ENCODE results near the gene TMEM9B. TPM values are rescaled to one million over a fixed set of nuclear protein-coding genes. Genes with fewer than 3 reads are reported as not detected.

TMEM9B gene
- total RNA-seq, 1 experiment from 2014 or later: 30.0 TPM

DNA sequence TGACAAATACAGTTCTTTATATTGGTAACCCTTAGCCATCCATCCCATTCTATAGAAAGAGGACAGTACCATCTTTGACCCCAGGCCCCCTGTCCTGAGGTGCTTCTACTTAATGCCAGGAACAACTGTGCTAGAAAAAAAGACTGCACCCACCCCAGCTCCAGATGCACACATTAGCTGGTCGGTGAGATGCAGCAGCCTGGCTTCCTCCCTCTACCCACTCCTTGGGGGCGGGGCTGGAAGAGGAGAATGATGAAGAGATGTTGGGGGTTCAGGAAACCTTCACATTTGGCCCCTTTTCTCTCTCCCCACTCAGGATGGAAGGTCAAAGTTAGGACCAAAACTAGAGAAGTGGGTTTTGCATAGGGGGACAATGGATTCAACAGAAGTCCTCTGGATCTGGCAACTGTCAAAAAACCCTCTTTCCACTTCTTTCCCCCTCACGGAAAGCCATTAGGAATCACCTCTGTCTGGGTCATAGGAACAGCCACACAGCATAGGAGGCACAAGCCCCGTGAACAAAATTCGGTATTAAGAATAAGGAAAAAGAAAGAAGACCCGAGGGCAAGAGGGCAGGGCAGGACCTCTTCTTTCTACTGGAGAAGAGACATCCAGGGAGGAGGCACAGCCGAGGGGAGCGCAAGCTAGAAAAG is 38.8 kb upstream of the TMEM9B start:
- Mint-ChIP-seq H3K27ac (ENCODE audit: low read depth, unreplicated experiment) (no peak overlapping the region), H3K4me3 (ENCODE audit: unreplicated experiment) (peak overlapping the region; percentile 64), H3K27me3 (ENCODE audit: insufficient read depth, unreplicated experiment) (peaks cover 14% of the 10 kb centered on the region), H3K9me3 (ENCODE audit: unreplicated experiment) (no peaks in the 10 kb centered on the region), H3K36me3 (ENCODE audit: insufficient read depth, unreplicated experiment) (no peaks in the 10 kb centered on the region), H3K4me1 (ENCODE audit: insufficient read depth, unreplicated experiment) (peaks cover 13% of the 10 kb centered on the region)
- no peak for DNase-seq (ENCODE audit: unreplicated experiment)
- TF ChIP-seq, protein P1, sequence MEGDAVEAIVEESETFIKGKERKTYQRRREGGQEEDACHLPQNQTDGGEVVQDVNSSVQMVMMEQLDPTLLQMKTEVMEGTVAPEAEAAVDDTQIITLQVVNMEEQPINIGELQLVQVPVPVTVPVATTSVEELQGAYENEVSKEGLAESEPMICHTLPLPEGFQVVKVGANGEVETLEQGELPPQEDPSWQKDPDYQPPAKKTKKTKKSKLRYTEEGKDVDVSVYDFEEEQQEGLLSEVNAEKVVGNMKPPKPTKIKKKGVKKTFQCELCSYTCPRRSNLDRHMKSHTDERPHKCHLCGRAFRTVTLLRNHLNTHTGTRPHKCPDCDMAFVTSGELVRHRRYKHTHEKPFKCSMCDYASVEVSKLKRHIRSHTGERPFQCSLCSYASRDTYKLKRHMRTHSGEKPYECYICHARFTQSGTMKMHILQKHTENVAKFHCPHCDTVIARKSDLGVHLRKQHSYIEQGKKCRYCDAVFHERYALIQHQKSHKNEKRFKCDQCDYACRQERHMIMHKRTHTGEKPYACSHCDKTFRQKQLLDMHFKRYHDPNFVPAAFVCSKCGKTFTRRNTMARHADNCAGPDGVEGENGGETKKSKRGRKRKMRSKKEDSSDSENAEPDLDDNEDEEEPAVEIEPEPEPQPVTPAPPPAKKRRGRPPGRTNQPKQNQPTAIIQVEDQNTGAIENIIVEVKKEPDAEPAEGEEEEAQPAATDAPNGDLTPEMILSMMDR (IDR thresholded peaks at IDR 0.05; ENCODE audit: unreplicated experiment): no peak
- BruUV-seq (replicated peaks): no TSS peak
- ChIA-PET CTCF (interaction anchor here (1.2 to 2.1 kb wide), 3 partner anchors 9 to 134 kb away, joined by 4 to 6 read pairs (median 6); no protein-coding TSS in a partner anchor), POLR2A (interaction anchor here (1.5 kb wide), 1 partner anchor 39 kb away, joined by 5 read pairs; the partner anchor contains the start of gene TMEM9B)
- intact Hi-C loops (cut with micrococcal nuclease): no loop called here

DNA sequence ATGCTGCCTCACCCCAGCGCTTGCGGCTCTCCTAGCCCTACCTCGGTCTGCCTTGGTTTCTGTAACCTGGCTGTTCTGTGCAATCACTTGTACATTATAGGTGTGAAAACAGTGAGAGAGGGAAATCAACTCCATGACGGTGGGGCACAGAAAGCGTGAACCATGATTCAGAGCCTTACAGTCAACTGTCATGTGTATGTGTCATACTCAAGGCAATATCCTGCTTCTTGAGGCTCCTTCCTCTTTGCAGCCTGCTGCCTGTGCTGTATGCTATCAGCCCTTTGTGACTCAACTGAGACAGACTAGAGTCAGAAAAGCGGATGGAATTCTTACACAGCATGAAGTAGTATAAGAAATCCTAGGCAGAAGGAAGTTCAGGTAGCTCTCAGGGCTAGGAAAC is 37.5 kb upstream of the TMEM9B start:
- H3K4me1 Mint-ChIP-seq (ENCODE audit: insufficient read depth, unreplicated experiment): peaks cover 13% of the 10 kb centered on the region
- no TSS peak for BruUV-seq (replicated peaks)
- no peaks in the 10 kb centered on the region for H3K36me3 Mint-ChIP-seq (ENCODE audit: insufficient read depth, unreplicated experiment)
- H3K27me3 Mint-ChIP-seq (ENCODE audit: insufficient read depth, unreplicated experiment): peaks cover 14% of the 10 kb centered on the region
- H3K27ac Mint-ChIP-seq (ENCODE audit: low read depth, unreplicated experiment): no peak overlapping the region
- intact Hi-C loops (cut with micrococcal nuclease): no loop called here
- POLR2A ChIA-PET: interaction anchor here (0.6 to 1.5 kb wide), 3 partner anchors 37 to 1151 kb away, joined by 3 to 5 read pairs (median 3); partner anchors contain the start of gene TMEM9B
- CTCF ChIA-PET: interaction anchor here (1.2 to 2.1 kb wide), 2 partner anchors 10 to 136 kb away, joined by 6 read pairs; no protein-coding TSS in a partner anchor
- peak; percentile 56 for DNase-seq (ENCODE audit: unreplicated experiment)
- no peaks in the 10 kb centered on the region for H3K9me3 Mint-ChIP-seq (ENCODE audit: unreplicated experiment)
- TF ChIP-seq, protein P1 (IDR thresholded peaks at IDR 0.05; ENCODE audit: unreplicated experiment): no peak
- no peak overlapping the region for H3K4me3 Mint-ChIP-seq (ENCODE audit: unreplicated experiment)

DNA sequence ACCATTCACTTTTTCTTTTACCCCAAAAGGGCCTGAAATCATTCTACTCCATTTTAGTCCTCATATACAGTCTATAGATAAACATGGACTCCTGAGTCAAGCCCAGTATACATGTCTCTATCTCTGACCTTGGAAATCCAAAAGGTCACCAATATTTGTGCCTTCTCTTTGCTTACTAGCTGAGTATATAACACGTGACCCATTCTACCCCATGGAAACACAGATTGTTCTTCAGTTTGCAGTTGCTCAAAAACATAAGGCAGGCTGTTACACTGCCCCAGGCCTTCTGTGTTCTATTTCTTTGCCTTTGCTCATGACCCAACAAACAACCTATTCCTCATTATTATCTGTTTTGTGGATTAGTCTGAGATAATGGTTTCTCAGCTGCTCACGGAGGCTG is 33.8 kb upstream of the TMEM9B start:
- Mint-ChIP-seq H3K9me3 (ENCODE audit: unreplicated experiment) (no peaks in the 10 kb centered on the region), H3K36me3 (ENCODE audit: insufficient read depth, unreplicated experiment) (no peaks in the 10 kb centered on the region), H3K27ac (ENCODE audit: low read depth, unreplicated experiment) (no peak overlapping the region), H3K4me1 (ENCODE audit: insufficient read depth, unreplicated experiment) (peaks cover 8% of the 10 kb centered on the region), H3K27me3 (ENCODE audit: insufficient read depth, unreplicated experiment) (no peaks in the 10 kb centered on the region), H3K4me3 (ENCODE audit: unreplicated experiment) (no peak overlapping the region)
- ChIA-PET CTCF (interaction anchor here (0.6 to 2.6 kb wide), 5 partner anchors 13 to 364 kb away, joined by 3 to 13 read pairs (median 4); no protein-coding TSS in a partner anchor), POLR2A (interaction anchor here (0.6 to 1.2 kb wide), 4 partner anchors 16 to 316 kb away, joined by 3 to 5 read pairs (median 3); partner anchors contain the start of gene TRIM66)
- intact Hi-C loops (cut with micrococcal nuclease): no loop called here
- no TSS peak for BruUV-seq (replicated peaks)
- TF ChIP-seq, protein P1 (IDR thresholded peaks at IDR 0.05; ENCODE audit: unreplicated experiment): no peak
- DNase-seq (ENCODE audit: unreplicated experiment): no peak

DNA sequence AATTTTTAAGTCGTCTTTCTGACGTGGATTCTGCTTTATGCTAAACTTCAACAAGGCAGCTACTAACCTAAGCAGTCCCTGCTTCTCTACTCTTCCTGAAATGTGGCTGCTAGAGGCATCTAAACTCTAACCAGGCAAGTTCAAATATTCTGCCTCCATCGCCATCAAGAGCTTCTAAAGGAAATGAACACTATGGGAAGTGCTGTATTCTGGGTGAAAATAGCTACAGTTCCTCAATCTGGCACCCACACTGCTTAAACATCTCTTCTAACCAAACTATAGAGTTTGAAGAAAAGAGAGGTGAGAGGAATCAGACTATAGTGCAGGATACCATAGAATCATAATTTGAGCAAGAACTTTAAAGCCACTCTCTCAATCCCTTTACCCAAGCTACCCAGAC is 33.2 kb upstream of the TMEM9B start:
- Mint-ChIP-seq H3K27me3 (ENCODE audit: insufficient read depth, unreplicated experiment) (no peaks in the 10 kb centered on the region), H3K4me3 (ENCODE audit: unreplicated experiment) (no peak overlapping the region), H3K27ac (ENCODE audit: low read depth, unreplicated experiment) (no peak overlapping the region), H3K4me1 (ENCODE audit: insufficient read depth, unreplicated experiment) (peaks cover 7% of the 10 kb centered on the region), H3K9me3 (ENCODE audit: unreplicated experiment) (no peaks in the 10 kb centered on the region), H3K36me3 (ENCODE audit: insufficient read depth, unreplicated experiment) (no peaks in the 10 kb centered on the region)
- BruUV-seq (replicated peaks): no TSS peak
- DNase-seq (ENCODE audit: unreplicated experiment): no peak
- ChIA-PET POLR2A (interaction anchor here (0.6 to 1.2 kb wide), 4 partner anchors 16 to 315 kb away, joined by 3 to 5 read pairs (median 4); partner anchors contain the start of genes TMEM9B and TRIM66), CTCF (interaction anchor here (0.6 to 2.6 kb wide), 4 partner anchors 12 to 140 kb away, joined by 3 to 13 read pairs (median 6); no protein-coding TSS in a partner anchor)
- intact Hi-C loops (cut with micrococcal nuclease): no loop called here
- TF ChIP-seq, protein P1 (IDR thresholded peaks at IDR 0.05; ENCODE audit: unreplicated experiment): no peak

Data from MCF 10A (cell line).